ENCODE measurements around the gene ASIC3. TPM values are rescaled to one million over a fixed set of nuclear protein-coding genes. Genes with fewer than 3 reads are reported as not detected.

ASIC3 gene
- total RNA-seq, 1 donor from 2014 or later: under 0.01 TPM

GRCh38 chr7:151073990-151074389 is 25.7 kb downstream of the ASIC3 start:
- H3K4me3 ChIP-seq (ENCODE audit: low read depth, low read length): no peak overlapping the region
- H3K27me3 ChIP-seq (ENCODE audit: control insufficient read depth, insufficient read depth, low read length): no peaks in the 10 kb centered on the region
- FAIRE-seq (no peak), DNase-seq (ENCODE audit: low read depth) (no peak)
- H3K36me3 ChIP-seq (ENCODE audit: control insufficient read depth, insufficient read depth, low read length): peaks cover 40% of the 10 kb centered on the region
- TF ChIP-seq, protein P1, sequence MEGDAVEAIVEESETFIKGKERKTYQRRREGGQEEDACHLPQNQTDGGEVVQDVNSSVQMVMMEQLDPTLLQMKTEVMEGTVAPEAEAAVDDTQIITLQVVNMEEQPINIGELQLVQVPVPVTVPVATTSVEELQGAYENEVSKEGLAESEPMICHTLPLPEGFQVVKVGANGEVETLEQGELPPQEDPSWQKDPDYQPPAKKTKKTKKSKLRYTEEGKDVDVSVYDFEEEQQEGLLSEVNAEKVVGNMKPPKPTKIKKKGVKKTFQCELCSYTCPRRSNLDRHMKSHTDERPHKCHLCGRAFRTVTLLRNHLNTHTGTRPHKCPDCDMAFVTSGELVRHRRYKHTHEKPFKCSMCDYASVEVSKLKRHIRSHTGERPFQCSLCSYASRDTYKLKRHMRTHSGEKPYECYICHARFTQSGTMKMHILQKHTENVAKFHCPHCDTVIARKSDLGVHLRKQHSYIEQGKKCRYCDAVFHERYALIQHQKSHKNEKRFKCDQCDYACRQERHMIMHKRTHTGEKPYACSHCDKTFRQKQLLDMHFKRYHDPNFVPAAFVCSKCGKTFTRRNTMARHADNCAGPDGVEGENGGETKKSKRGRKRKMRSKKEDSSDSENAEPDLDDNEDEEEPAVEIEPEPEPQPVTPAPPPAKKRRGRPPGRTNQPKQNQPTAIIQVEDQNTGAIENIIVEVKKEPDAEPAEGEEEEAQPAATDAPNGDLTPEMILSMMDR (IDR thresholded peaks at IDR 0.05; ENCODE audit: insufficient read depth, low read length, severe bottlenecking): no peak

GRCh38 chr7:151074817-151075661 is 26.7 kb downstream of the ASIC3 start:
- Histone ChIP-seq H3K36me3 (ENCODE audit: control insufficient read depth, insufficient read depth, low read length) (peaks cover 36% of the 10 kb centered on the region), H3K27me3 (ENCODE audit: control insufficient read depth, insufficient read depth, low read length) (no peaks in the 10 kb centered on the region), H3K4me3 (ENCODE audit: low read depth, low read length) (no peak overlapping the region)
- TF ChIP-seq, protein P1 (IDR thresholded peaks at IDR 0.05; ENCODE audit: insufficient read depth, low read length, severe bottlenecking): no peak
- DNase-seq (ENCODE audit: low read depth) (no peak), FAIRE-seq (no peak)

DNA sequence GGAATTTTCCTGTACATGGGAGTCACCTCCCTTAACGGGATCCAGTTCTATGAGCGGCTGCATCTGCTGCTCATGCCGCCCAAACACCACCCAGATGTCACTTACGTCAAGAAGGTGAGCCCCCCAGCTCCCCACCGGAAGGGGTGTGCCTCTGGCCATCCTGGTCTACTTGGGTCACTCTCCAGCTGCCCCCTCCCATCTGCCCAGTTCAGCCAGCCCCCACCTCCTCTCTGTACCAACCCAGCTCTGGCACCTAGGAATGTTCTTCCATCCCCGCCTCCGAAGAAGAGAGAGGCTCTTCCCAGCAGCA is 27.3 kb downstream of the ASIC3 start:
- TF ChIP-seq, protein P1 (IDR thresholded peaks at IDR 0.05; ENCODE audit: insufficient read depth, low read length, severe bottlenecking): no peak
- no peak for FAIRE-seq

GRCh38 chr7:151075978-151076426 is 27.7 kb downstream of the ASIC3 start:
- no peak for FAIRE-seq
- Histone ChIP-seq H3K4me3 (ENCODE audit: low read depth, low read length) (no peak overlapping the region), H3K36me3 (ENCODE audit: control insufficient read depth, insufficient read depth, low read length) (peaks cover 30% of the 10 kb centered on the region), H3K27me3 (ENCODE audit: control insufficient read depth, insufficient read depth, low read length) (no peaks in the 10 kb centered on the region)
- TF ChIP-seq, protein P1 (IDR thresholded peaks at IDR 0.05; ENCODE audit: insufficient read depth, low read length, severe bottlenecking): no peak
- DNase-seq (ENCODE audit: low read depth): no peak

More for the DNA sequence above, 27.3 kb downstream of the ASIC3 start:
- no peaks in the 10 kb centered on the region for H3K27me3 ChIP-seq (ENCODE audit: control insufficient read depth, insufficient read depth, low read length)
- H3K36me3 ChIP-seq (ENCODE audit: control insufficient read depth, insufficient read depth, low read length): peaks cover 31% of the 10 kb centered on the region
- no peak for DNase-seq (ENCODE audit: low read depth)
- H3K4me3 ChIP-seq (ENCODE audit: low read depth, low read length): no peak overlapping the region

DNA sequence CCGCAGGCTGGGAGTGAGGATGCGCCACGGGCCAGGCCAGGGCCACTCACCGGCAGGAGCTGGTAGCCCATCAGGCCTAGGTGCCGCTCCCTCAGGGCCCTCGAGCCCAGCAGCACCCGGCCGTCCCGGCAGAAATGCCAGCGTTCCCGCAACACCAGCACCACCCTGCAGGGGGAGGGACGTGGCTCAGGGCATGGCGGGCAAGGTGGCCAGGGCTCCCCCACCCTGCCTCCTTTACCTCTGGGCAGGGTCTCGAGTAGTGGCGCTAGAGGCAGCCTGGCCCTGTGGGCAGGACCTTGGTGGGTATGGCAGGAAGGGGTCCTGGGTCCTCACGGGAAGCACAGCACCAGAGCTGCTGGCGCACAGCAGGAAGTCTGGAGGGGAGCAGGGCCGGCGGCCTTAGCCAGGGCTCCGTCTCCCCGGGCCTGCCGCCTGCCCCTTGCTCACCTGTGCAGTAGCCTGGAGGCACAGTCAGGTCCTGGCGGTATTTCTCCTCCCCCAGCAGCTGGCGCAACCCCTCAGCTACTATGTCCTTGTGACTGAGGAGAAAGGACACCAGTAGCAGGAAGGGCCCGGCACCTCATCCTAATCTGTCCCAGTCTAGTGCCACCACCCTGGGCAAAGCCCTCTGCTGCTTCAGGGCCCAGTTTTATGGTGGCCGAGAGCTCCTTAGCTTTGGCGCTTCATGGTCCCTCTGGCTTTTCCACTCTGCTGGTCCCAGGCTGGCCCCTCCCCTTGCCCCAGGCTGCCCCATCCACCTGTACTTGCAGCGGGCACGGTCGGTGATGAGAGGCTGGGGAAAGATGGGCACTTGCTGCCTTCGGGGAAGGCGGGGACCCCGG is 28.8 kb downstream of the ASIC3 start:
- Histone ChIP-seq H3K27me3 (ENCODE audit: control insufficient read depth, insufficient read depth, low read length) (no peaks in the 10 kb centered on the region), H3K4me3 (ENCODE audit: low read depth, low read length) (no peak overlapping the region), H3K36me3 (ENCODE audit: control insufficient read depth, insufficient read depth, low read length) (peaks cover 27% of the 10 kb centered on the region)
- FAIRE-seq (no peak), DNase-seq (ENCODE audit: low read depth) (no peak)
- TF ChIP-seq, protein P1 (IDR thresholded peaks at IDR 0.05; ENCODE audit: insufficient read depth, low read length, severe bottlenecking): peak; percentile 55
